Measurements from ENCODE around the gene CEND1.

Gene CEND1

DNA sequence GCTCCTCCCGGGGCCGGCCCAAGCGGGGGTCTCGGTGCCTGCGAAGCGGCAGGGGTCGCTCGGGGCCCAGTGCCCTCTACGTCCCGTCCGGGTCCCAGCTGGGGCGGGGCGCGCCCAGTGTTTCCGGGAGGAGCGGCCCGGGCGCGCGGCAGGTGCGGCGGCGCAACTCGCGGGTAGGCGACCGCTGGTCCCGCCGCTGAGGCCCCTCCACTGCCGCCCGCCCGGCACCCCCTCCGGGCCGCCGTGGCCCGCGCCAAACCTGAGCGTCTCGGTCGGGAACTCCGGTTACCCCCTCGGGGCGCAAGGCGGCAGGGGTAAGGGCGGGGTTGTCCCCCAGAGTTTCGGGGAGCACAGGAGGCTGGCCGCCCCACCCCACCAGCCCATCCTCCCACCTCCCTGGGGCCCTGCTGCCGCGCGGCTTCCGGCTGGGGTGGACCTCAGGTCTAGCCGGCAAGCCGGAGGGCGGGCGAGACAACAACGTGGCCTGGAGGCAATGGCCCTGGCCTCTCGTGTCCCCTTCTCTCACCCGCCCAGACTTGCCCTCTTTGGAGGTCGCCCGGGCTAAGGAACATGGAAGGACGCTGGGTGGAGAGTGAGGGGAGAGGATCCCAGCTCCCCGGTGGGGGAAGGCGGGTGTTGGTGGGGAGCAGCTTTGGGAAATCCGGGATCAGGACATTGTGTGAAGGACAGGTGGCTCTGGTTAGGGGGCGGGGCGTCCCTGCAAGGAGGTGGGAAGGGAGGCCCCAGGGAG lies 37.4 kb upstream of the CEND1 start:
- peak; percentile 50 for DNase-seq (ENCODE audit: low read depth, low spot score)

DNA sequence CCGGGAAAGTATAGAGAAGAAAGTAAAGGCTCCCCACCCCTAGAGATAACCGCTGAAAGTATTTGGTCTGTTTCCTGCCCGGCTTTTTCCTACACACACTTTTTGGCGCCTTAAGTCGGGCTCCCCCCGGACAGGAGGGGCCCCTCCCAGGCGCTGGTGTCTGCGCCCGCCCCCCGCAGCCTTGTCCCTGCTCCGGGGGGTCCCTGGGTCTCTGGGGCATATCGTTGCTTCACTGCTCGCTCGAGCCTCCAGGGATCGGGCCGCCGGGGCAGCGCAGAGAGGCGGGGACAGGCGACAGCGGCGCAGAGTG lies 36.9 kb upstream of the CEND1 start:
- DNase-seq (ENCODE audit: low read depth, low spot score) = no peak

DNA sequence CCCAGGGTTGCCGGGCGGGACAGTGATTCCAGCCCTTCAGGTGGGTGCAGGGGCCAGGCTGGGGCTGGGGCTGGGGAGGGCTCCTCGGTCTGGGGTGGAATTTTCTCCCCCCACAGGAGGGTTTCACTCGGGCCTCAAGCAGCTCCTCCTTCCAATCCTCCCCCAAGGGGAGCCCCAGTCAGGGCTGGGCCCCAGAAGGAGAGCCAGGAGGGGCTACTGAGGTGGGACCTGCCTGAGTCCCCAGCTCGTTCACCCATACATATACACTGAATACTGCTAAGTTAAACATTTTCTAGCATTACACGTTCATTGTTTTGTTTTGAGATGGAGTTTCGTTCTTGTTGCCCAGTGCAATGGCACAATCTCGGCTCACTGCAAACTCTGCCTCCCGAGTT lies 36.3 kb upstream of the CEND1 start:
- no peak for DNase-seq (ENCODE audit: low read depth, low spot score)

GRCh38 chr11:825366-826226 lies 35.7 kb upstream of the CEND1 start:
- no peak for DNase-seq (ENCODE audit: low read depth, low spot score)

GRCh38 chr11:824942-825341 lies 35.1 kb upstream of the CEND1 start:
- no peak for DNase-seq (ENCODE audit: low read depth, low spot score)

GRCh38 chr11:824292-824880 lies 34.5 kb upstream of the CEND1 start:
- DNase-seq (ENCODE audit: low read depth, low spot score) = peak; percentile 45

- DNase-seq (ENCODE audit: low read depth, low spot score) = no peak
Observed at GRCh38 chr11:823441-824291, 33.8 kb upstream of the CEND1 start.

DNA sequence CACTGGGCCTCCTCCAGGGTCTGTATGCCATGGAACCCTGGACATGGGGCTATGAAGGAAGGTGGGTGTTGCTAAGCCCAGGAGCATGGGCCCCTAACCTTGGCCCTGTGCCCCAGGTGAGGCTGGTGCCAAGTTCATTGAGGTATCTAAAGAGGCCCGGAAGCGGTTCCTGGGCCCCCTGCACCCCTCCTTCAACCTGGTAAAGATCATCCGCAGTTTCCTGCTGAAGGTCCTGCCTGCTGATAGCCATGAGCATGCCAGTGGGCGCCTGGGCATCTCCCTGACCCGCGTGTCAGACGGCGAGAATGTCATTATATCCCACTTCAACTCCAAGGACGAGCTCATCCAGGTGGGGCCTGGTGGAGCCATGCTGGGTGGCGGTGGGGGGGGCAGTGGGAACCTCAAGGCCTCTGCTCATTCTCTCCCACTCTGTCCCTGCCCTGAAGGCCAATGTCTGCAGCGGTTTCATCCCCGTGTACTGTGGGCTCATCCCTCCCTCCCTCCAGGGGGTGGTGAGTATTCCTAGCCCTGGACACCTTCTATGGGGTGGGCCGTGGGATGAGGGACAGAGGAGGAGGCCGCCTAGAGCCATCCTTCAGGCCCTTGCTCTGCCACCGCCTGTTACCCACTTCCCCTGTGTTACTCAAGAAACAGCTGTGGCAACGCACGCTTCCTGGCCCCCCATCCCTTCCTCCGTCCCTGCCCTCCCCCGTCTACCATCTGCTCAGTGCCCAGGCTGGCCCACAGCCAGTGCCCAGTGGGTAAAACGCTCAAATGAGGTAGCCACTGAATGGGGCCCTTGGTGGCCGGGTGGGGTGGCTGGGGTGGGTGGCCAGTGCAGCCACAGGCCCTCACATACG lies 31.9 kb upstream of the CEND1 start:
- no peak for DNase-seq (ENCODE audit: low read depth, low spot score)

DNA sequence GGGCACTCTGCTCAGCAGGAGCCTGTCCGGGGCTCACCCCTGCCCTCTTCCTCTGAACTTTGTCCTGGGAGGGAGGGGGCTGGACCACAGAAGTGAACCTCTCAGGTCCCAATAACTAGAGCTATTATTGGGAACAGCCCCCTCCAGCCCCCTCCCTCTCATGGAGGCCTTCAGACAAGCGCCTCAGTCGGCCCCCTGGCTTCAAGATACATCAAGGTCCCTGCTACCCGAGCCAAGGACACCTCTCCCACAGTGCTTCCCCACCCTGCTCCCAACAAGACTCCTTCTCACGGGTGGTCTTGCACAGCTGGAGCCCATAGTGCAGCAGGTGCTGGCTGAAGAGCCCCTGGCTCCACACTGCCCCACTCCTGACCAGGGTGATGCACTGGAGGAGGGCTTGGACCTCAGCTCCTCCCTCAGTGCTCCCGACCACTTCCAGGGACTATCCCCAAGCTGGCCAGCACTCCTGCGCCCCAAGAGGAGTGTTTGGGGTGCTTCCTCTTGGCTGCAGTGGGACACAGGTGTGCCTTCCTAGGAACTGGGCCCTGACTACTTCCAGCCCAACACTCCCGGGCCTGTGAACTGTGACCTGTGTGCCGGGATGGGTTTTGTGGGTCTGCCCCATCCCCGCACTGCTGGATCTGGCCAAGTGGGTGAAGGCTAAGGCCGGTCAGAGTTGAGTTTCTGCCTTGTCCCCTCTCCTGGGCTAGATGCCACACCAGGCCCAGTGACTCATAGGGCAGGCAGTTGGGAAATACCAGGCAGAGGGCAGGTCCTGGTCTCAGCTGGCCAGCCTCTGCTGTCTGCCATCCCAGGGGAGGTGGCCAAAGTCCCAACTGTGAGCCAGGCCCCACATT lies 31.0 kb upstream of the CEND1 start:
- DNase-seq (ENCODE audit: low read depth, low spot score) = no peak

GRCh38 chr11:819943-820649 lies 30.2 kb upstream of the CEND1 start:
- peak; percentile 59 for DNase-seq (ENCODE audit: low read depth, low spot score)

- DNase-seq (ENCODE audit: low read depth, low spot score) = peak; percentile 83
Observed at GRCh38 chr11:819129-819931, 29.4 kb upstream of the CEND1 start.

DNA sequence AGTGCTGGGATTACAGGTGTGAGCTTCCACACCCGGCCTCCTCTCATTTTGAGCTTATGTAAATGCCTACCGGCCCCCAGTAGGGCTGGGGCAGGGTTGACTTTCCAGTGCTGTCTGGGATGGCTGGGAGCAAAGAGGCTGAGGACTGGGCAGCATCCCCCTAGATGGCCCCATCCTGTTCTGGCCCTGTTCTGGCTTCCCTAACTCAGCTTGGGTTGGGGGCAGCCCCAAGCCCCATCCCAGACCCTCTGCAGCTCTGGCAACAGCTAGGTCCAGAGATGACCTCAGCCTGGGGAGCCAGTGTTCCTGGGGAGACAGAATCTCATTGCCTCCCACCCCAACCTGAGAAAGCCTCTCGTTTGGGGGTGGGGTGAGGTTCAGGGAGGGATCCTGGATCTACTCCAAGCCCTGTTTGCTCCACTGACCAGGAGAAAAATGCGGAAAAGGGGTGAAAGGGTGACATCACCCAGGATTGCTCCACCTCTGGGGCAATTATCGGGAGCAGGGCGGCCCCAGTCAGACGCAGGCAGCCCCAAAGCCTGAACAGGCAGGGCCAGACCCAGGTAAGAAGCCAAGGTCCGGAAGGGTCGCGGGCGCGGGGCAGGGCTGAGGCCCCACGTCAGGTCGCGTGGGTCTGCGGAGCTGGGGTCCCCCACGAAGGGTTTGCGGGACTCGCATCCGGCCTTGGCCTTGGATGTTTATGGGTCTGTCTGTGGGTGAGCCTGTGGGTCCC lies 28.7 kb upstream of the CEND1 start, which contains the start of gene PNPLA2:
Gene PNPLA2 (plus strand): TSS at position 519 of the 733 bp plus-strand sequence. CDS start 805 bp downstream, outside the sequence.
- no peak for DNase-seq (ENCODE audit: low read depth, low spot score)

- DNase-seq (ENCODE audit: low read depth, low spot score) = peak; percentile 30
Observed at GRCh38 chr11:816433-816779, 26.5 kb upstream of the CEND1 start.

GRCh38 chr11:815675-816432 lies 26.0 kb upstream of the CEND1 start:
- no peak for DNase-seq (ENCODE audit: low read depth, low spot score)

- peak; percentile 32 for DNase-seq (ENCODE audit: low read depth, low spot score)
Observed at GRCh38 chr11:813456-814096, 23.7 kb upstream of the CEND1 start.

DNA sequence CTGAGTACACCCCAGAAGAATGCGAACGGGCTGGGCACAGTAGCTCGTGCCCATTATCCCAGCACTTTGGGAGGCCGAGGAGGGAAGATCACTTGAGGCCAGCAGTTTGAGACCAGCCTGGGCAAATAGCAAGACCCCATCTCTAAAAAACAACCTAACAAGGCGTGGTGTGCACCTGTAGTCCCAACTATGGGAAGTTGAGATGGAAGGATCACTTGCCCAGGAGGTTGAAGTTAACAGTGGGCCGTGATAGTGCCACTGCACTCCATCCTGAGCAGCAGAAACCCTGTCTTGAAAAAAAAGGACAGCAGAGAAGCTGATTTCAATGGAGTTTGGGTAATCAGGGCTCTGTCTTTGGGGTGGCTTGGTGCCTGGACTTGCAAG lies 23.2 kb upstream of the CEND1 start:
- DNase-seq (ENCODE audit: low read depth, low spot score) = no peak
